ENCODE measurements around the gene GIGYF1.
A peak's percentile ranks its signal among the peaks of the same experiment; 100 is the strongest.
"Not testable (repeated sequence)": the region's sequence is repeated elsewhere in the genome, so short reads cannot be mapped to it uniquely, and the experiment has no call there.

GIGYF1 gene

DNA sequence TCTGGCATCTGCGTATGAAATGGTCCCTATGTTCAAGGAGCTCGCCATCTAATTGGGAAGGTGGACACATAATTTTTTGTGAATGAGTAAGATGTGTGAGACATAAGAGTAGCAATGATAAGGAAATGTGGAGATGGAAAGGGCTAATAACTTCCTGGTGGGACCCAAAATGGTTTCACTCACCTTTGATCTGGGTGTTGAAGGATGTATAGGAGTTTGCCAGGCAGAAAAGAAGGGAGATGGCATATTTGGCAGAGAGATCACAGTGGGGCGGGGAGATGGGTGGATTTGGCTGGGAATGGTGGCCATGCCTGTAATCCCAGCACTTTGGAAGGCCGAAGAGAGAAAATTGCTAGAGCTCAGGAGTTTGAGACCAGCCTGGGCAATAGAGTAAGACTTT lies 16.4 kb upstream of the GIGYF1 start:
- TF ChIP-seq, protein P1, sequence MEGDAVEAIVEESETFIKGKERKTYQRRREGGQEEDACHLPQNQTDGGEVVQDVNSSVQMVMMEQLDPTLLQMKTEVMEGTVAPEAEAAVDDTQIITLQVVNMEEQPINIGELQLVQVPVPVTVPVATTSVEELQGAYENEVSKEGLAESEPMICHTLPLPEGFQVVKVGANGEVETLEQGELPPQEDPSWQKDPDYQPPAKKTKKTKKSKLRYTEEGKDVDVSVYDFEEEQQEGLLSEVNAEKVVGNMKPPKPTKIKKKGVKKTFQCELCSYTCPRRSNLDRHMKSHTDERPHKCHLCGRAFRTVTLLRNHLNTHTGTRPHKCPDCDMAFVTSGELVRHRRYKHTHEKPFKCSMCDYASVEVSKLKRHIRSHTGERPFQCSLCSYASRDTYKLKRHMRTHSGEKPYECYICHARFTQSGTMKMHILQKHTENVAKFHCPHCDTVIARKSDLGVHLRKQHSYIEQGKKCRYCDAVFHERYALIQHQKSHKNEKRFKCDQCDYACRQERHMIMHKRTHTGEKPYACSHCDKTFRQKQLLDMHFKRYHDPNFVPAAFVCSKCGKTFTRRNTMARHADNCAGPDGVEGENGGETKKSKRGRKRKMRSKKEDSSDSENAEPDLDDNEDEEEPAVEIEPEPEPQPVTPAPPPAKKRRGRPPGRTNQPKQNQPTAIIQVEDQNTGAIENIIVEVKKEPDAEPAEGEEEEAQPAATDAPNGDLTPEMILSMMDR (conservative IDR thresholded peaks at IDR 0.05; ENCODE audit: low read depth): no peak
- DNase-seq (ENCODE audit: low spot score): no peak
- H3K27ac ChIP-seq: no peak overlapping the region
- ChIA-PET CTCF (interaction anchor here (0.7 to 1.4 kb wide), 2 partner anchors 9 to 46 kb away, joined by 4 to 7 read pairs; partner anchors contain the start of gene EPO), POLR2A (ENCODE audit: low non-redundant PET) (no interaction called here)

DNA sequence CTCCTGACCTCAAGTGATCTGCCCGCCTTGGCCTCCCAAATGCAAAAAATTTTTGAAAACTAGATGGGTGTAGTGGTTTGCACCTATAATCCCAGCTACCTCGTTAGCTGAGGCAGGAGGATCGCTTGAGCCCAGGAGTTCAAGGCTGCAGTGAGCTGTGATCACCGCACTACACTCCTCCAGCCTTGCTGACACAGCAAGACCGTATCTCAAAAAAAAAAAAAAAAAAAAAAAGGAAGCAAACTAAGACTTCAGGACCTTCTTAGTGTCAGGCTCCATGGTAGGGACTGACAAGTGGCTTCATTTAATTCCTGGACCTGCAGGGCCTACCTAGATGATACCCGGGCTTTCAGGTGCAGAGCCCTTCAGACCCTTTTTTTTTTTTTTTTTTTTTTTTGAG lies 14.3 kb upstream of the GIGYF1 start:
- no peak overlapping the region; the same call in 1 of the 2 replicates for H3K27ac ChIP-seq
- DNase-seq (ENCODE audit: low spot score): no peak
- TF ChIP-seq, protein P1 (conservative IDR thresholded peaks at IDR 0.05; ENCODE audit: low read depth): no peak
- CTCF ChIA-PET: interaction anchor here (0.6 kb wide), 3 partner anchors 15 to 244 kb away, joined by 3 read pairs; no protein-coding TSS in a partner anchor
- POLR2A ChIA-PET (ENCODE audit: low non-redundant PET): interaction anchor here (0.6 kb wide), 2 partner anchors 61 to 105 kb away, joined by 3 read pairs; no protein-coding TSS in a partner anchor

DNA sequence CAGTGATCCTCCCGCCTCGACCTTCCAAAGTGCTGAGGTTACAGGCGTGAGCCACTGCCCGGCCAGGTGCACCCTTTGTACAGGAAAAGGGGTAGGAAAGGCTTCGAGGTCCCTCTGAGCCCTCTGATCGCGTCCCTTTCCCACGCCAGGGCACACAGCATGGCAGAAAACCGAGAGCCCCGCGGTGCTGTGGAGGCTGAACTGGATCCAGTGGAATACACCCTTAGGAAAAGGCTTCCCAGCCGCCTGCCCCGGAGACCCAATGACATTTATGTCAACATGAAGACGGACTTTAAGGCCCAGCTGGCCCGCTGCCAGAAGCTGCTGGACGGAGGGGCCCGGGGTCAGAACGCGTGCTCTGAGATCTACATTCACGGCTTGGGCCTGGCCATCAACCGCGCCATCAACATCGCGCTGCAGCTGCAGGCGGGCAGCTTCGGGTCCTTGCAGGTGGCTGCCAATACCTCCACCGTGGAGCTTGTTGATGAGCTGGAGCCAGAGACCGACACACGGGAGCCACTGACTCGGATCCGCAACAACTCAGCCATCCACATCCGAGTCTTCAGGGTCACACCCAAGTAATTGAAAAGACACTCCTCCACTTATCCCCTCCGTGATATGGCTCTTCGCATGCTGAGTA lies 12.7 kb upstream of the GIGYF1 start:
- TF ChIP-seq, protein P1 (conservative IDR thresholded peaks at IDR 0.05; ENCODE audit: low read depth): no peak
- no peak for DNase-seq (ENCODE audit: low spot score)
- CTCF ChIA-PET: interaction anchor here (0.7 to 2.4 kb wide), 4 partner anchors 12 to 574 kb away, joined by 3 to 32 read pairs (median 11); partner anchors contain the start of genes GIGYF1 and SLC12A9
- POLR2A ChIA-PET (ENCODE audit: low non-redundant PET): no interaction called here
- H3K27ac ChIP-seq: peak overlapping the region; percentile 85

DNA sequence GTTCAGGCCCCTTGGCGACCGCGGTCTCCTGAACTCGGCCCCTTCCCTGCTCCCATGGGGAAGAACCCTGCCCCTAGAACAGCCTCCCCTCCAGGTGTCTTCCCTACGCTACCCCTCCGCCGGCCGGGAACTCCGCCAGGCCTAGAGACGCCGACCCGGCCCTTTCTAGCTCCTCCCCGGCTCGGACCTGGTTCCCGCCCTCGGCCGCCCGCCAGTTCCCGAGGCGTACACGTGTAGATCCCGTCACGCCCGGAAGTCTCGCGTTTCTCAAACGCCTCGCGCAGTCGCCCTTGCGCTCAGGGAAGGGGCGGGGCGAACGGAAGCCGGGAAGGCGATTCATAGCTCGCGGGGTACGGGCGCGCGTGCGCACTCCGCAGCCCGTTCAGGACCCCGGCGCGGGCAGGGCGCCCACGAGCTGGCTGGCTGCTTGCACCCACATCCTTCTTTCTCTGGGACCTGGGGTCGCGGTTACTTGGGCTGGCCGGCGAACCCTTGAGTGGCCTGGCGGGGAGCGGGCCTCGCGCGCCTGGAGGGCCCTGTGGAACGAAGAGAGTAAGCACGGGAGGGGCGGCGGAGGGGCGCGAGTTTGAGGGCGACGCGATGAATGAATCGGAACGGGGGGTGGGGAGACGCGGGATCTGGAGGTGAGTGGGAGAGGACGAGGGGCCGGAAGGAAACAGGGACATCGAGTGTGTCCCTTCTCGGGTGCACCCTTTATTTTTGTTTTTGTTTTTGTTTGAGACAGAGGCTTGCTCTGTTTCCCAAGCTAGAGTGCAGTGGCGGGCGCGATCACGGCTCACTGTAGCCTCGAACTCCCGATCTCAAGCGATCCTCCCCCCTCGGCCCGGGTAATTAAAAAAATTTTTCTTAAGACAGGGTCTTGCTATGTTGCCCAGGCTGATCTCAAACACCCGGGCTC lies 12.0 kb upstream of the GIGYF1 start, which contains the start of gene POP7:
Gene POP7, plus strand, starts transcription at position 369 of the 919 bp plus-strand sequence. CDS start 710 bp downstream, outside the sequence.
- POLR2A ChIA-PET (ENCODE audit: low non-redundant PET): interaction anchor here (0.7 to 0.9 kb wide), 4 partner anchors 13 to 276 kb away, joined by 3 to 7 read pairs (median 5); partner anchors contain the start of genes FBXO24, MEPCE and SLC12A9
- H3K27ac ChIP-seq: peak within 1 kb of the TSS; percentile 85
- CTCF ChIA-PET: interaction anchor here (0.5 to 2.4 kb wide), 29 partner anchors 9 to 1195 kb away, joined by 3 to 32 read pairs (median 4); partner anchors contain the start of genes EPO, GIGYF1 and SLC12A9
- TF ChIP-seq, protein P1 (conservative IDR thresholded peaks at IDR 0.05; ENCODE audit: low read depth): no peak
- peak; percentile 96 for DNase-seq (ENCODE audit: low spot score)

DNA sequence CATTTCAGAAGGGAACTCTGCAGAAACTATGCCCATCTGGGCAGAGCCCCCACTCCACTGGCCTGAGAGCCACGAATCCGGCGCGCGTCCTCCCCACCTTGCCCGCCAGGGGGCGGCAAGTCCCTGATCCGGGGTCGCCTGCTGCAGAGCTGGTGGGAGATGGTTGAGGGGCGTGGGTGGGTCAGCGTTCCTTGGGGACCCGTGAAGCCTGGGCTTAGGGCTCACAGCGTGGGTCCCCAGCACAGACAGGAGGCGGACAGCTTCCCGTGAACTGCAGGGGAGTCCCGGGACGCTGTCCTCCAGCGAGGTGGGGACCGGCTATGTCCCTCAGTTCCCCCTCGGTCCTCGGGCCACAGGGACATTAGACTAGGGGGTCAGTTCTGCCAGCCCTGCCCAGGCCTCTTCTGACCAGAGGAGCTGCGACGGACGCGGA lies 11.3 kb upstream of the GIGYF1 start:
- DNase-seq (ENCODE audit: low spot score): peak; percentile 74
- H3K27ac ChIP-seq: peak overlapping the region; percentile 85
- TF ChIP-seq, protein P1 (conservative IDR thresholded peaks at IDR 0.05; ENCODE audit: low read depth): peak; percentile 97
- POLR2A ChIA-PET (ENCODE audit: low non-redundant PET): interaction anchor here (0.5 to 0.9 kb wide), 4 partner anchors 12 to 276 kb away, joined by 3 to 7 read pairs (median 4); partner anchors contain the start of genes MEPCE and SLC12A9
- CTCF ChIA-PET: interaction anchor here (0.5 to 2.4 kb wide), 27 partner anchors 9 to 1195 kb away, joined by 3 to 32 read pairs (median 4); partner anchors contain the start of genes EPO, GIGYF1 and SLC12A9

DNA sequence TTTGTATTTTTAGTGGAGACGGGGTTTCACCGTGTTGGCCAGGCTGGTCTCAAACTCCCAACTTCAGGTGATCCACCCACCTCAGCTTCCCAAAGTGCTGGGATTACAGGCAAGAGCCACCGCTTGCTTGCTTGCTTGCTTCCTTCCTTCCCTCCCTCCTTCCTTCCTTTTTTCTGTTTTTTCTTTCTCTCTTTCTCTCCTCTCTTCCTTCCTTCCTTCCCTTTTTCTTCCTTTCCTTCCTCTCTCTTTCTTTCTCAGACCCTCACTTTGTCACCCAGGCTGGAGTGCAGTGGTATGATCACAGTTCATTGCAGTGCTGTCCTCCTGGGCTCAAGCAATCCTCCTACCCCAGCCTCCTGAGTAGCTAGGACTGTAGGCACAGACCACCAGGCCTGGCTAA lies 7.0 kb upstream of the GIGYF1 start:
- H3K27ac ChIP-seq; DNase-seq (ENCODE audit: low spot score): not testable (repeated sequence)
- CTCF ChIA-PET: interaction anchor here (0.6 kb wide), 1 partner anchor 9 kb away, joined by 4 read pairs; no protein-coding TSS in a partner anchor
- POLR2A ChIA-PET (ENCODE audit: low non-redundant PET): interaction anchor here (0.5 kb wide), 1 partner anchor 11 kb away, joined by 7 read pairs; no protein-coding TSS in a partner anchor

Measured in RWPE1 (cell line).